GM21367 (cell line): ENCODE measurements around the gene KDM2B.

Experiments
- ATAC-seq: cut with Tn5 transposase; IDR thresholded peaks from one replicate; pipeline ENCODE4 v1.9.1; 2021; ENCODE audit not compliant: unreplicated experiment

The KDM2B gene

DNA sequence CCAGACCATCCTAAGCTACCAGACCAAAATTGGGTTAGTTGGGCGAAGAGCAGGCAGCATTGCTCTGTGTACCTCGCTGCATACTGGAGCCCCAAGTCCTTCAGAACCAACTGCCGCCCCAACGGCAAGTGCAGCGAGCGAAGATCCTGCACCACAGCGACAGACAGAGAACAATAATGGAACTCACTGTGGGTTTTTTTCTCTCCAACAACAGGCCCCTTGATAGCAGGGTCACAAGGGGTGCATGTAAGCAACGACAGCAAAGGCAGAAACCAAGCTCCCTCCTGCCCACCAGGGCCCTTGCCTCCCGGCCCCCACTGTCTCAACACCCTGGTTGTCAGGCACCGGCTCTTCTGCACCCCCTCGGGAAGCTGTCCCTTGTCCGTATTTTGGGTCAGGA, 141.9 kb downstream of the KDM2B start:
- no peak for ATAC-seq

DNA sequence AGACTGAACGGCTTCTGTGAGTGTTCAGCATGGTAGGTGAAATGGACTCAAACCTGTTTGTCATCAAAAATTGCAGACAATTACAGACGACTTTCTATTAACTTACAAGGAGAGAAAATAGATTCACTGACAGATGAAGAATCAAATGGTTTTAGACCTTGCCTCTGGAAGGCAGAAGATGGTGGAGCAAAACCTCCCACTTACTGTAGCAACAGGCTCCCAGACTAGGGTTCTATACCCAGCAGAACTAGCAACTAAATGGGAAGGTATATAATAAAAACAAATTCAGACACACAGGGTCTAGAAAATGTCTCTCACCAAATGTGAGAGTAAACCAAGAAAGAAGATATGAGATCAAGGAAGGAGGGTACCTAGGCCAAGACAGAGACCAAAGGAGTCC, 144.1 kb downstream of the KDM2B start:
- ATAC-seq = no peak

DNA sequence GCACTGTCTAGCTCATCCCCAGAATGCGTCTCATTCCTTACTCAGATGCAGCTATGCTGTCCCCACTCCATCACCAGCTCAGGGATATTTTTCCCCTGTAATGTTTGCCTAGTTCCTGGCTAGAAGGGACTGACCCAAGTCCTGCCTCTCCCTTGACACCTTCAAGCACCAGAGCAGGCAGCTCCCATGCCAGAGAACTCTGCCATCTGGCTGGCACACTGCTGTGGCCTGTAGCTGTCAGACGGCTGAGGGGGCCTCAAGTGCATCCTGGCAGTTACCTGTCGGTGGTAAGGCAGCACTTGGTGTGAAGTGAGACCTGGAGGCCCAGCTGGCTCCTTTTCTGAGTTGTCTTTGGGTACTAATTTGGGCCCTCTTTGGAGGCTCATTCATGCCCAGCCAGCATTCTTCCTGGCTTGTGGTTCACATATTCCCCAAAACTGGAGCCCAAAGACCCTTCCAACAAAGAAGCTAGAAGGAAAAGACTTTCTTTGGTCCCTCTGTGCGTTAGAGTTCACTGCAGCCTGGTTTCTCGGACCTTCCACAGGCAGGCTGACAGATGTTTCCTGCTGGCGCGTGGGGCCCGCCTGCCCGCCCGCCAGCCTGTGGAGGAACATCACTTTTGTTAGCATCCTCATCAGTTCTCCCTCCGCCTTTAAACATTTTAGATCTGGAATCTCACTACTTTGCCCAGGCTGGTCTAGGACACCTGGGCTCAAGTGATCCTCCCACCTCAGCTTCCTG, 147.9 kb downstream of the KDM2B start:
- no peak for ATAC-seq

DNA sequence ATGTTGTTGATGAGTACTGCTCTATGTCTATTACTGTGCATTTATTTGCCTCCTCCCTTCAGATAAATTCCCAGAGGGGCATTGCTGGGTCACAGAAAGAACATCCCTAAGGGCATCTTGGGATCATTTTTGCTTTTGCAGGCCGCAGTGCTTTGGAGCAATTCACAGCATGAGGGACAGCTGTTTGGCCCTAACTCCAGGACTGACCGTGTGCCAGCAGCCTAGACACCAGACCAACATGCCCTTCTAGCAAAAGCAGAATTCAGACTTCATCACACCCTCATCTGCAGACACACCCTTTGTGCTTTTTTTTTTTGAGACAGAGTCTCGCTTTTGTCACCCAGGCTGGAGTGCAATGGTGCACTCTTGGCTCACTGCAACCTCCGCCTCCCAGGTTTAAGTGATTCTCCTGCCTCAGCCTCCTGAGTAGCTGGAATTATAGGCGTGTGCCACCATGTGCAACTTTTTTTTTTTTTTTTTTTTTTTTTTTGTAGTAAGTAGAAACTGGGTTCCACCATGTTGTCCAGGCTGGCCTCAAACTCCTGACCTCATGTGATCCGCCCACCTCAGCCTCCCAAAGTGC, 149.9 kb downstream of the KDM2B start:
- no peak for ATAC-seq

DNA sequence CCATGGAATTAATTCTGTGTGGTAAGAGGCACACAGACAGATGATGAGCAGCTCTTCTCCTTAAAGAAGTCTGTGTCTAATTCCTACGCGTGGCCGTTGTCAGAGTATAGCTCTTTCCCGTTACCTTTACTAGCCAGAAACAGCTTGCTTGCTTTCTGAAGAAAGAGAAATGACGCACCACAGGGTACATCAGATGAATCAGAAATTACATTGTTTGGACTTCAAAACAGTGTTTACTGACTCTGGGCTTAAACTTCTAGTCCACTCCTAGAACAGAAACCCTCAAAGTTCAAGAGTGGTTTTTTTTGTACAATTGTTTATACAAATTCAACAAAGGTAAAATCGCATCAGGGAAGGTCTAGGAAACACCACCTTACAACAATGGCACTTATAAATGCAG, 151.9 kb downstream of the KDM2B start:
- no peak for ATAC-seq

DNA sequence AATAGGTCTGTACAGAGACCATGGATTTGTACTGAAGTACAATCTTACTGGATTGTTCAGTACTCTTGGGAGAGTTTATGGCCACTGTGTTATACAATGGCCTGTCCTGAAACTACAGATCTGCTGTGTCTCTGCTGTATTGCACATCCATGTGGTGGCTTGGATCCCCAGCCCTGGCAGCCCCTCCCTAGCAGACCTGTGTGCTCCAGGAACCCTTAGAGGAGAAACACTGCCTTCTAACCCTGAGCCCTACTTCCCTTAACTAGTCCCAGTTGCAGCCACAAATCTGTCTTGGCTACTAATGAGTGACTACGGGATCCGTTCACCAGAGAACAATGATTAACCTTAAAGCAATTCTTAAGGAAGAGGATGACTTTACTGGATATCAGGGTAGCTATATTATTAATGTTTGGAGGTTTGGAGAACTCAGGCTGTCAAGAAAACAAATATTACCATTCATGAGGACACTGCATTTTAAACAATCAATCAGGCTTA, 153.2 kb downstream of the KDM2B start:
- ATAC-seq = no peak

DNA sequence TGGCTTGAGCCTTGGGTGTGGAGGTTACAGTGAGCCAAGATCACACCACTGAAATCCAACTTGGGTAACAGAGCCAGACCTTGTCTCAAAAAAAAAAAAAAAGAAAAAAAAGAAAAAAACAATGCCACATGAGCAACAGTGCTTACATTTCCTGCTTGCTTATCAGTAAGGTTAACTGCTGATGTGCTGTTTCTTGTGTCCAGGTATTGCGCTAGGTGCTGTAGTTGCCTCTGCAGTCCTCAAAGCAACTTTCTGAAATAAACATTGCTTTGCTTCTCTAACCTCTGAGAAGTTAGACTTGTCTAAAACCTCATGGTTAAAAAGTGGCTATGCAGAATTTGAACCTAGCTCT, 156.2 kb downstream of the KDM2B start:
- no peak for ATAC-seq

DNA sequence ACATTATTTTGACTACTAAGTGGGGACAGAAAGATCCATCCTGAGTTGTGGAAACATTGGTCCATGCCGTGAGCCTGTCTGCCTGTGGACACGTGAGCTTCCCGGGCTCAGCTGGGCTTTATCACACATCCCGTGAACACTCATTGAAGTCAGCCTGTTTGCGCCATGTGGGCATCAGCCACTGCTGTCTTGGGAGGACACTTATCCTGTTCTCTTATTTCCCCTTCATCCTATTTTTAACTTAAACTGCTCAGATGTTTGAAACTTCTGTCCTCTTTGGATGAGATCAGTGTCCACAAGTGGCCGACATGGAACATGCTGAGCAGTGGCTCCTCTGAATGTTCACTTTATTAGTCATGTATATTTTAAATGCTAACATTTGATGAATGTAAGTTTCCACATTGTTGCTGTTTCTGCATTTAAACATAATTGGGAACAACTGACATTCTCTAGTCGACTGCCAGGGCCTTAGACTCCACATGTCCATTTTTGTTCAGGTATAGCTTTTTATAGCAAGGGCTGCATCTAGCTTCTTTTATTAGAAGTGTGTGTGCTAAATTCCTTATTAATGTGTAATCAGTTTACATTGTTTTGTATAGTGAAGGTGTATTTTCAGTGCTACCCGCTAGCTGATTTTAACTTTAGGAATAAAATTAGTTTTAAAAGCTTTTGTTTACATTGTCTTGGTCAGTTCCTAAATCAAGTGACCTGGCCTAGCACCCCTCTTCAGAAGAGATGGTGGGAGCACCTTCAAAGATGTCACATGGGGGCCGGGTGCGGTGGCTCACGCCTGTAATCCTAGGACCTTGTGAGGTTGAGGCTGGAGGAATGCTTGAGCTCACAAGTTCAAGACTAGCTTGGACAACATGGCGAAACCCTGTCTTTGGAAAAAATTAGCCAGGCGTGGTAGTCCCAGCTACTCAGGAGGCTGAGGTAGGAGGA, 156.9 kb downstream of the KDM2B start:
- ATAC-seq = no peak

DNA sequence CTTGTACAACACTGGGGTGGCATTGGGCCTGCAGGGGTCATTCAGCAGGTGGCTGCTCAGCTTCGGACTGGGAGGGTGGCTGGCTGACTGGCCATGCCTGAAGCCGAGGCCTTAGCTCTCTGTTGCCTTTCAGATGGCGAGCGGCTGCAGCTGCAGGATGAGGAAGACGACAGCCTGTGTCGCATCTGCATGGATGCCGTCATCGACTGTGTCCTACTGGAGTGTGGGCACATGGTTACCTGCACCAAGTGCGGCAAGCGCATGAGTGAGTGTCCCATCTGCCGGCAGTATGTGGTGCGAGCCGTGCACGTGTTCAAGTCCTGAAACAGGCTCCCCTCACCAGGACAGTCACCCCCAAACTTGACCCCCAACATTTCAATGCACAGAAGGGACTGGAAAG, 157.6 kb downstream of the KDM2B start:
- no peak for ATAC-seq

DNA sequence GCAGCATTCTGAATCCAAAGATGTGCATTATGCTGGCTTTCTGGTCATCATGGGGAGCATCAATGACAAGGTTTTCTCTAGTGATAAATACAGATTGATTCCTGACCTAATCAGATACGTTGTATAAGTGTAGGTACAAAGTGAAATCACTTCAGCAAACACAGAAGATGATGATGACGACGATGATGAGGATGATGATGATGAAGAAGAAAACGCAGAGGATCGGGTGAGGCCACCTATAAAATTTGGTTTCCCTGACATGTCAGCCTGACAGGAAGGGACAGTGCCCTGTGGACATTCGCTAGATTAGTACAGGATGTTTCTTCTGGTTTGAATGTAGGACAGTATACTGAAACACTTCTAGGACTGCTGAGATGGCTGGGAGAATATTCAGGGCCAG, 160.7 kb downstream of the KDM2B start:
- no peak for ATAC-seq

DNA sequence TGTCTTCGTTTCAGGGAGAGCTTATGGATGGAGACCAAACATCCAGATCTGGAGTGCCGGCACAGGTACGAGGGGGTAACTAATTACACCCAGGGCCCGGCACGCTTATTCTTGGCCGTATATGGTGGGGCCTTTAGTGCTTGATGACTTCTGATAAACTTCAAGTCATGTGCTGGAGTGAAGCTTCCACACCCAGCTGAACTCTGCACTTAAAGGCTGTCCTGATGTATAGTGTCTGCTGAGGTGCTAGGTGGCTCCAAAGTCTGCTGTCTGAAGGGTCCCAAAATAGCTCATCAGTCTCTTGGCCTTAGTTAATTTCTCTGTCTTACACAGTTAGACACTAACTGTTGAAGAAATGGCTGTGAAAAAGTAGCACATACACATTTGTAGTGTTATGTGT, 163.0 kb downstream of the KDM2B start:
- no peak for ATAC-seq

DNA sequence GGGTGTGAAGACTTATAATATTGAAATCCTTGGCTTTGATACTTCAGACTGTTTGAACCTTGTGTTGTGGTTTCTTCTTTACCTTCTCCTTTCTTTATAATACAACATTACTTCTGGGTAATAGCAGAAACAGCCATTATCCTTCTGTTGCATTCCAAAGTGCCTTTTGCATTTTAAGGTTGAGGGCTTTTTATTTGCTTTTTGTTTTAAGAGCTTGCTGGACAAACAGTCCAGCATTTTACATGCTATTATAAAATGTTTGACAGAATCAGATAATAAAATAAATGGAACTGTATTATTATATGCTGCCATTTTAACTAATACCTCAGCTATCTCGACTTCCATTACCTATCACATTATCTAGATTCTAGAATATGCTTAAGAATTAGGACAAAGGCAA, 166.9 kb downstream of the KDM2B start:
- no peak for ATAC-seq

DNA sequence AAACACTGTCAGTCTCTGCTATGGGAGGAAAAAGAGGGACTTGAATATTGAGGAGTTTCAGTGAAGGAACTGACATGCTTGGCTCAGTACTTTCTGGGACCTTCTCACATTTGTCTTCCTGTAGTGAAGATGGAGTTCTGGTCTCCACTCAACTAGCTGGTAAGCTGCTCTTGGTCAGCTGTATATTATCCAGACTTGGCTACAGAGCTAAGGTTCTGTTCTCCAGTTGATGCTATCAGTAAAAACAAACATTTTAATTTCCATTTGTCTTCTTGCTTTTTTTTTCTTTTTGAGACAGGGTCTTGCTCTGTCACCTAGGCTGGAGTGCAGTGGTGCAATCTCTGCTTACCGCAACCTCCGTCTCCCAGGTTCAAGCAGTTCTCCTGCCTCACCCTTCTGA, 175.6 kb downstream of the KDM2B start:
- ATAC-seq = no peak

DNA sequence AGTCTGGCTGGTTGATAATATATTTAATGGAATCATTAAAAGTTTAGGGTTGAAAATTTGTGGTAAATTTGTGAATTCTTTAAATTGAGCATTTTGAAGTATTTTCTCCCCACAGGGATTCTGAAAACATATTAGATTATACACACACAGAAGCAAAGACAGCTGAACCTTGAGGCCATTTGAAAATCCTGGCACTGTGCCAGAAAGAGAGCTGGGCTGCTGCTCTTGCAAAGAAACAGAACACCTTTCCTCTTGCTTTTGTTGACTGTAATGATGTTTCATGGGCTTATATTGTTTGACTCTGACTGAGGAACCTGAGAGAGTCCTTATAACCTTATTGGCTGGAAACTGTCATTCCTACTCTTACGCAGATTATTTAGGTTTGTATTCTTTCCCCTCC, 176.1 kb downstream of the KDM2B start:
- ATAC-seq = no peak

DNA sequence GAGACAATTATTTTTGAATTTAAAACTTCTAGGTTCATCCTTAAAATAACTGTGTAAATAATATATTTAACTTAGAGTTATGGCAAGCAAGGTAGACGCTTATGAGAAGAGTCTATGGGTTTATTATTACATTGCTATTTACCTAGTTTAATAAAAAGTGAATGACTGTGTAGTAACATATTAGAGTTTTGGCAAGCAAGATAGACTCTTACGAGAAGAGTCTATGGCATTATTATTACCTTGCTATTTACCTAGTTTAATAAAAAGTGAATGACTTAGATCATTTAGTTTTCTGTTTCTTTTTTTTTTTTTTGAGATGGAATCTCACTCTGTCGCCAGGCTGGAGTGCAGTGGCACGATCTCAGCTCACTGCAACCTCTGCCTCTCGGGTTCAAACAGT, 177.1 kb downstream of the KDM2B start:
- no peak for ATAC-seq

DNA sequence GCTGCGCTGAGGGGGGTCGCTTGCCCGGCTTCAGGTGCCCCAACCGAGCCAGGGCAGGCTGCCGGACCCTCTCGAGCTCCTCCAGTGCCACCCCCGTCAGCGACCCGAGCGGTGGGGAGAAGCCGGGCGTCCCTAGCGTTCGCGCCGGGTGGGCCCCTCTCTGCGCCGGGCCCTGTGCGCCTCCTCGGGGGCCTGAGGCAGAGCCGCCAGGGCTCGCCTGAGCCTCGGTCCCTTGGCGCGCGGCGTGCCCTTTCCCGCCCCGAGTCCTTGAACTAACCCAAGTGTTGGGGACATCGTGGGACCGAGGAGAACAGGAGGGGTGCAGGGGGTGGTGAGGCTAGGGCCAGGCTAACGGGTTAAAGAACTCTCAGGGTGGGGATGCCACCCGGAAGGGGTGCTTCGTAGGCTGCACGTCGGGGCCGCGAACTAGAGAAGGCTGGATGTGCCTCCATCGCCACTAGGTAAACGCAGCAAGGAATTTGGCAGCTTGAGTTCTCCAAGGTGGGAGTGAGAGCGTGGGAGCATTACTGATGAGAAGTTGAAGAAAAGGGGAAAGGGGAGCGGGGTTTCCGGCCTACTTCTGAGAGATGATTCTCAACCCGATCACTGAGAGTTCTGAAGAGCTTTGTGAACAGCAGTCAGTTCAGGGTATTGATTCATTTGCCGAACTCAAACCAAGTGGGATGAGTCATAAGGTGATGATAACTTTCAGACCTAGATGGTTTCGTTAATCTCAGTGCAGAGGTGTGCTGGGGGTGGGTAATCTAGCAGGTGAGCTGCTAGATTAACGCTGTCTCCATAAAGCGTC, 180.3 kb downstream of the KDM2B start:
- ATAC-seq = peak; percentile 30

DNA sequence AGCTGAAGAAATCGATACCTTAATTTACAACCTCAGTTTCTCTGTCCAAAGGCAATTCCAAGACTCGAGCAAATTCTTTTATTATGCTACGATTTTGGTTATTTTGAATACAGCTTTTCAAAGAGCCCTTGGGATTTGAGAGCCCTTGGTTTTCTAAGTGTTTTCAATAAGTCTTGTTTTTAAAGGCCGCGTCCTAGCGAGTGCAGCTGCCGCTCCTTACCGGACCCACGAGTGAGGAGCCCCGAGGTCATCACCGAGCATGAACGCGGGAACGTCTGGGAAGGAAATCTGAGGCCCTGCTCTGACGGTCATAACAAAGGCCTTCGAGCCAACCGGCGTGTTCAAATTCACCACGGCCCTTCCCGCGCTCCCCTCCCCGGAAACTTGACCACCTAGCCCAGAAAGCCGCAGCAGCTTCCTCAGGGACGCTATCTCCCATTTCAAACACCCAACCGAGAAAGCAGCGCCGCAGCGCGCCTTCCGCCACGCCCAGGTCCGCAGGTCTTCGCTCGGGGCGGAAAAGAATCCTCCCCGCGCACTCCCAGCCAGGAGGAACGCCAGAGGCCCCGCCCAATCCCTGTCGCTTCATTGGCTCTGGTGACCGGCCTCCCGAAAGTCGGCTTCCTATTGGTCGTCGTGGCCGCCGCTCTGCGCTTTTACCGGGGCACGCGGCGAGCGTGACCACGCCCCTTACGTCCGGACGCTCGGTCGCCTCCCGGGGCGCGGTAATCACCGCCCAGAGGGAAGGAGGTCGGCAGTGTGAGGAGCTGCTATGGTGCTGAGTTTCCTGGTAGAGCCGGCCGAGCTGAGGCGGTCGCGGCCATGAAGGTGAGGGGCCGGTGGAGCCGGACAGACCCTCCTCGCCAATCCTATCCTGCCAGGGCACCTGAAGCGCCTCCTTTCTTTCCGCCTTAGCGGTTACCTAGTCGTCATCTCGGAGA, 181.2 kb downstream of the KDM2B start, which contains the start of gene RNF34:
Gene RNF34, plus strand, starts transcription at position 728 of the 941 bp plus-strand sequence. Its CDS starts 95 bp downstream, at position 823.
- peak; percentile 88 for ATAC-seq

DNA sequence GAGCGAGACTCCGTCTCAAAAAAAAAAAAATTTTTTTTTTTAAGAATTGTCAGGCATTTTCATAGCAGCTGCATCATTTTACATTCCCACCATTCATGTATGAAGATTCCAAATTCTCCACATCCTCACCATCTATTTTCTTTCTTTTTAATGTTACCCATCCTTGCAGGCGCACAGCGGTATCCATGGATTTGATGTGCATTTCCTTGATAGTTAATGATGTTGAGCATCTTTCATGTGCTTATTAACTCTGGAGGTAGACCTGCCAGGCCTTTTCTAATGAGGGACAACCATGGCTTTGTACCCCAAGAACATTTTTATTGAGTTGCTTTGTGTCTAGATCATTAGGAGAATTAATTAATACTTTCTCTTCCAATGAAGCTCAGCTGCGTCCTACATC, 182.5 kb downstream of the KDM2B start:
- no peak for ATAC-seq

DNA sequence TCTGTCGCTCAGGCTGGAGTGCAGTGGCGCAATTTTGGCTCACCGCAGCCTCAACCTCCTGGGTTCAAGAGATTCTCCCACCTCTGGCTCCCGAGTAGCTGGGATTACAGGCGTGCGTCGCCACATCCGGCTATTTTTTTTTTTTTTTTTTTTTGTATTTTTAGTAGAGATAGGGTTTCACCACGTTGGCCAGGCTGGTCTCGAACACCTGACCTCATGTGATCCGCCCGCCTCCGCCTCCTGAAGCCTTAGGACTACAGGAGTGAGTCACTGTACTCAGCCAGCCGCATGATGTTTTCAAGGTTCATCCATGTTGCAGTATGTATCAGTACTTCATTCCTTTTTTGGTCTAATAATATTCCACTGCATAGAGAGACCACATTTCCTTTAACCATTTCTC, 183.3 kb downstream of the KDM2B start:
- no peak for ATAC-seq

DNA sequence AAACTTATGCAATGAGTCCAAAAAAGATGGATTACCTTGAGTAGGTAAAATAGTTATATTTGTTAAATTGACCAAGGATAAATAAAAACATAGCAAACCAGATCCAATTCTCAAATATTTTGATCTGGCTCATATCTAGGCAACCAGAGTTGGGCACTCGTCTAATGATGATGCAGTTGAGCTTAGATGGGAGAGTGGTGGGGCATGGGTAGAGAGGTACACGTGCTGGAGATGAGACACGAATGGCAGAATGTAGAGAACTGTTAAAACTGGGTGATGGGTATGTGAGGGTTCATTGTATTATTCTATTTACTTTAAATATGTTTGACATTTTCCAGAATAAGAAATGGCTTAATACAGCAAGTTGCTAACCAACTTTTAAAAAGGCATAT, 188.5 kb downstream of the KDM2B start:
- ATAC-seq = no peak
